Stomach smooth muscle (tissue), 2 donors: ENCODE results near the gene ZNF841.
A peak's percentile ranks its signal among the peaks of the same experiment; 100 is the strongest.
"Not testable (repeated sequence)": the region's sequence is repeated elsewhere in the genome, so short reads cannot be mapped to it uniquely, and the experiment has no call there.

Experiments
- H3K27ac ChIP-seq: one replicate; pipeline ENCODE4 v1.7.0; 2013; ENCODE audit warnings: mild to moderate bottlenecking, low read length, inconsistent platforms
- H3K27me3 ChIP-seq, 2 donors: one replicate each; pipeline ENCODE4 v1.7.0; 2013; ENCODE audit warnings: low read length in 2 of 2; ENCODE audit not compliant: insufficient read depth in 2 of 2, control insufficient read depth in 1 of 2
- H3K36me3 ChIP-seq, 2 donors: one replicate each; pipeline ENCODE4 v1.7.0; 2013; ENCODE audit warnings: low read length in 2 of 2; ENCODE audit not compliant: control insufficient read depth in 2 of 2, insufficient read depth in 2 of 2
- H3K4me1 ChIP-seq: one replicate; pipeline ENCODE4 v1.7.0; 2013; ENCODE audit warnings: low read length; ENCODE audit not compliant: control insufficient read depth, insufficient read depth
- H3K4me3 ChIP-seq, 2 donors: one replicate each; pipeline ENCODE4 v1.7.0; 2013; ENCODE audit warnings: low read length in 2 of 2
- H3K9ac ChIP-seq, 2 donors: one replicate each; pipeline ENCODE4 v1.7.0; 2013; ENCODE audit warnings: low read length in 2 of 2, mild to moderate bottlenecking in 1 of 2
- H3K9me3 ChIP-seq, 2 donors: one replicate each; pipeline ENCODE4 v1.7.0; 2013; ENCODE audit warnings: low read length in 2 of 2; ENCODE audit not compliant: control insufficient read depth in 2 of 2
- donor health status: healthy.
- donor health status: Pancreatic carcinoma.

The ZNF841 gene

DNA sequence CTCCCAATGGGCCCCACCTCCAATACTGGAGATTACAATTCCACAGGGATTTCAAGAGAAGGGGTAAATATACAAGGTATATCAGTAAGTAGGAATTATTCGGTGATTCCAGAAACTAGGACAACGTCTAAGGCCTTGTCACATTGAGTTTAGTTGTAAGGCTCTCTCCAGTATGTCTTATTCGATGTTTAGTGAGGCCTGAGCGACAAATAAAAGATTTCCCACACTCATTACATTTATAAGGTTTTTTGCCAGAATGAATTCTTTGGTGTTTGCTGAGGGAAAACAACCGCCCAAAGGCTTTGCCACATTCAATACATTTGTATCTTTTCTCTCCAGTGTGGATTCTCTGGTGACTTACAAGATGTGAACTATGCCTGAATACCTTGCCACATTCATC, 19.1 kb upstream of the ZNF841 start:
- peak overlapping the region in 1 of 2 donors; percentile 60 for H3K4me3 ChIP-seq
- no peaks in the 10 kb centered on the region for H3K4me1 ChIP-seq
- no peak overlapping the region for H3K27ac ChIP-seq
- peaks cover 24 to 36% of the 10 kb centered on the region in 2 donors for H3K36me3 ChIP-seq
- no peak overlapping the region for H3K9ac ChIP-seq
- H3K27me3 ChIP-seq = no peaks in the 10 kb centered on the region
- peaks cover 38 to 68% of the 10 kb centered on the region in 2 donors for H3K9me3 ChIP-seq

DNA sequence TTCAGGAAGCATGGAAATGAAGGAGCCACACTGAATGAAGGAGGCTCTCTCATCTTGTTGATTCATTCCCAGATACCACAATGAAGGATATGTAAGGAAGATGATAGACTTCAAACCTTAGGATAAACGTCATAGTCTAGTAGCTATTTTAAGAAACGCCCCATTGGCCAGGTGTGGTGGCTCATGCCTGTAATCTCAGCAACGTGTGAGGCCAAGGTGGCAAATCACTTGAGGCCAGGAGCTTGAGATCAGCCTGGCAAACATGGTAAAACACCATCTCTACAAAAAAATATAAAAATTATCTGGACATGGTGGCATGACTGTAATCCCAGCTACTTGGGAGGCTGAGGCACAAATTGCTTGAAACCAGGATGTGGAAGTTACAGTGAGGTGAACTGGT, 17.1 kb upstream of the ZNF841 start:
- H3K9me3 ChIP-seq = peaks cover 31 to 49% of the 10 kb centered on the region in 2 donors
- H3K36me3 ChIP-seq = peaks cover 15 to 19% of the 10 kb centered on the region in 2 donors
- H3K4me3 ChIP-seq = no peak overlapping the region

DNA sequence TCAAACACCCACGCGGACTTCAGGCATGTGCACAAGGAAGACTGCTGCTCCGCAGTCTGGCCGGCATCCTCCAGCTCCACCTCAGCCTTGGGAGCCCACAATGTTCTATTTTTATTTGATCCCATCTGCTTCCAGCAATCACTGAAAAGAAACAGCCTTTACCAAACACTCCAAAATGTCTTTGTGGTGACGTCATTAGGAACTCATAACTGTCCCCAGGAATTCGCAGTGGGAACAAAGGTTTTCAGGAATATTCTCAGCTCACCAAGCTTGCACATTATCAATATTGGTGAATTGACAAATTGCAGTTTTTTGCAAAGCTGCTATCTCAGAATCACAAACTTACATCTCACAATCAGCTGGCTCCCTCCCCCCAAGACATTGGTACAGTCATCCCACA, 15.2 kb upstream of the ZNF841 start:
- Histone ChIP-seq H3K36me3 (peaks cover 6 to 8% of the 10 kb centered on the region in 2 donors), H3K4me3 (no peak overlapping the region), H3K9ac (no peak overlapping the region), H3K9me3 (peaks cover 22 to 42% of the 10 kb centered on the region in 2 donors), H3K27ac (no peak overlapping the region), H3K4me1 (no peaks in the 10 kb centered on the region), H3K27me3 (no peaks in the 10 kb centered on the region)

More for the DNA sequence above, 17.1 kb upstream of the ZNF841 start:
- H3K4me1 ChIP-seq = no peaks in the 10 kb centered on the region
- H3K9ac ChIP-seq = no peak overlapping the region
- no peaks in the 10 kb centered on the region for H3K27me3 ChIP-seq
- no peak overlapping the region for H3K27ac ChIP-seq

DNA sequence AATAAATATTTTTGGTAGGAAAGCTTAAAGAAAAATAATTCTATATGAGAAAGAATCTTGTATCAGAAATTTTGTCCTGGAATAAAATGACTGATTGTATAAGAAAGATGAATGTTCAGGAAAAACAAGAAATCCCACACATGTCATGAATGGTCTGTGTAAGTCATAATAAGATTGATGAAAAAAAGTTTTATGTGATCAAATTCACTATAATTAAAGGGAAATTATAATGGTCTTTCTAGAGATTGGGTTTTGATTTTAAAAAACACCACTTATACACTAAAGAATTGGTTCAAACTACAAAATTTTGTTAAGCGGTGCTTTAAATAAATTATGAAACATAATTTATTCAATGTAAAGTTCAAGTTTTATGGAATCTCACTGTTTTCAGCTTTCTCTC, 7.2 kb upstream of the ZNF841 start:
- H3K36me3 ChIP-seq = no peaks in the 10 kb centered on the region
- H3K27me3 ChIP-seq = no peaks in the 10 kb centered on the region
- H3K4me3 ChIP-seq = no peak overlapping the region
- no peak overlapping the region for H3K27ac ChIP-seq
- no peaks in the 10 kb centered on the region for H3K4me1 ChIP-seq
- H3K9ac ChIP-seq = no peak overlapping the region
- peaks cover 0 to 2% of the 10 kb centered on the region in 2 donors for H3K9me3 ChIP-seq

DNA sequence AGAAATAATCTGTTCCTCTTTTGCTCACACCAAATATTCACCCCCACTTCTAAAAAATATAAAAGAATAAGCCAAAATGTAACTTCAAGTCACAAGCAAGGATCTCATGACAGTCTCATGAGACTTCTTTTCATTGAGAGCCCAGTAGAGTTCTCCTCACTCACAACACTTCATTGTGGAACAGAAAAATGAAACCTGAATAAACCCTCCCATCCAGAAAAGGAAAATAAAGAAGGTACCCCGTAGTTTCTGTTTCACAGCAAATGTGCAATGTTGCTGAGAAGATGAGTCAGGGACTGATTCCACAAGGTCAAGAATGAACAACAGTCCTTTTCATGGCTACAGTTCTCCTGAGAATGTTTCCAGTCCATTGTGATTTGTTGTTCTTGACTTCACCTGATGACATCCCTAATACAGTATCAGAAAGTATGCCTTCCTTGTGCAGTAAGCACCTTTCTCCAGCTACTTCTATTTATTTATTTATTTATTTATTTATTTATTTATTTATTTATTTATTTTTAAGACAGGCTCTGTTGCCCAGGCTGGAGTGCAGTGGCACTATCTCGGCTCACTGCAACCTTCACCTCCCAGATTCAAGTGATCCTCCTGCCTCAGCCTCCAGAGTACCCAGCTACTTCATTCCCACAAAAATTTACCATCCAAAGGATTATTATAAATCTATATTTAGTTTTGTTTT, 6.4 kb upstream of the ZNF841 start:
- Histone ChIP-seq H3K9me3 (peaks cover 5 to 8% of the 10 kb centered on the region in 2 donors), H3K4me3 (no peak overlapping the region), H3K9ac (no peak overlapping the region), H3K27ac (no peak overlapping the region), H3K4me1 (no peaks in the 10 kb centered on the region), H3K27me3 (no peaks in the 10 kb centered on the region), H3K36me3 (no peaks in the 10 kb centered on the region)

DNA sequence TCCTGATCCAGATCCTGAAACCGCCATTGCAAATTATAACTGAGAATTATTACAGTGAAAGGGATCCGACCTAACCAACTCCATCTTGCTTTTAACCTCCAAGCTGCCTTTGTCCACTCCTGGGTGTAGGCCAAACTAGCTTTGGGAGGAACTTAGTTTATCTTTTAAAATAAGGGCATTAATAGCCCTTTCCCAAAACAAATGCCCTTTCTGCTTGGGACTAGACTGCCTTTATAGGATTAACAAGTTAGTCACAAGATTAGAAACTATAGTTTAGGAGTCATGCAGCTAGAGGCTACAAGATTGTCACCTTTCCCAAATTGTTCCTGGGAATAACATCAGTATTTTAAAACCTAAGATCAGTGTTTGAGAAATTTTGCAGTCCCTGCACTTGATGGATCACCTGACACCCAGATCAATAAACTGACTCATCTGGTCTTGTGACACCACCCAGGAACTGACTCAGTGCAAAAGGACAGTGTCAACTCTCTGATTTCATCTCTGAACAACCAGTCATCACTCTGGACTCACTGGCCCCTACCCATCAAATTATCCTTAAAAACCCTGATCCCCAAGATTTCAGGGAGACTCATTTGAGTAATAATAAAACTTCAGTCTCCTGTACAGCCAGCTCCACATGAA, 4.1 kb upstream of the ZNF841 start:
- H3K4me1 ChIP-seq = peaks cover 2% of the 10 kb centered on the region
- peaks cover 5 to 6% of the 10 kb centered on the region in 2 donors for H3K9me3 ChIP-seq

DNA sequence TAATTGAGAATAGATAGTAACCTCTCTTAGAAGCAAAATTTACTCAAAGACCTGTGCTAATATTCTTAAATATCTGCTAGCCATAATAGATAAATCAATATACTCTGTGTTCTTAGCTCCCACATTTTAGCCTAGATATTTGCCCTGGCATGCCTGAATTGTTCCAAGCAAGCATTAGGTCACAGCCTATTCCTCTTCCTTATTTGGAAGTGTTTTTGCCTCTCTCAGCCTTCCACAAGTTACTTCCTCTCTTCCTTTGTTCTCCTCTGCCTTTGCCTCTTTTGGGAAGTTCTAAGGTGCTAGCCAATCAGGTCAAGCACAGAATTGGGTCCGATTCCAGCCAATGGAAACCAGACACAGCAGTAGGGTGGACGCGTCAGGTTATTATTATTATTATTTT, 851 bp upstream of the ZNF841 start:
- H3K27ac ChIP-seq = peak overlapping the region; percentile 70

More for the DNA sequence above, 4.1 kb upstream of the ZNF841 start:
- no peak overlapping the region for H3K9ac ChIP-seq
- no peaks in the 10 kb centered on the region for H3K36me3 ChIP-seq
- no peak overlapping the region for H3K27ac ChIP-seq
- H3K4me3 ChIP-seq = no peak overlapping the region
- no peaks in the 10 kb centered on the region for H3K27me3 ChIP-seq

DNA sequence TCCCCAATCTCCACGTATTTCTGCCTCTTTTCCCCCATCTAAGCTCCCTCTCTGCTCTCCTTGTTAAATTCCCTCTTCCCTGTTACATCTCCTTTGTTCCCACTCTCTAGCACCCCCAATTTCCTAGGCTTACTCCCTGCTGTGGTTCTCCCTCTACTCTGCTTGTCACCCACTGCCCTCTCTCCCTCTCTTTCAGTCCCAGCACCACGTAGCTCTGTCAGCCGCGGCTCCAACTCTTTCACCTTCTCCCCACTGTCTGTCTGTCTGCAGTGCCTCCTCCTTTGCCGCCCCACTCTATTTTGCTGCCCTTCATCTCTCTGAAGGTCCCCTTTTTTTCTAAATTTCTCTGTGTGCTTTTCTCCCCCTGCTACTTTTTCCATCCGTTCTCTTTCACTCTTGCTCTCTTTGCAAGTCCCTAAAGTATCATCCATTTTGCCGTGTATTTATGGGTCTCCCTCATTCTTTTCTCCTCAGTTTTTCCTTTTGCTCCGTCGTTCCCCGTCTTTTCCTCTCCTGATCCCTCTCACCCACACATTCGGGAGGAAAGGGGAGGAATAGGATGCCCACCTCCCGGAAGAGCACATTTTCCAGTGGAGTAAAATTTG, 937 bp downstream of the ZNF841 start:
- peaks cover 16% of the 10 kb centered on the region for H3K4me1 ChIP-seq
- H3K9ac ChIP-seq = peak overlapping the region; percentile 85 to 98
- peaks cover 0 to 8% of the 10 kb centered on the region in 2 donors for H3K36me3 ChIP-seq
- H3K4me3 ChIP-seq = peak overlapping the region; percentile 95 to 99
- peaks cover 5 to 6% of the 10 kb centered on the region in 2 donors for H3K9me3 ChIP-seq
- H3K27me3 ChIP-seq = no peaks in the 10 kb centered on the region
- H3K27ac ChIP-seq = peak overlapping the region; percentile 76

More for the DNA sequence above, 851 bp upstream of the ZNF841 start:
- H3K9ac ChIP-seq, H3K9me3 ChIP-seq, H3K36me3 ChIP-seq, H3K27me3 ChIP-seq: not testable (repeated sequence)
- Histone ChIP-seq H3K4me3 (peak overlapping the region; percentile 42 to 58), H3K4me1 (peaks cover 16% of the 10 kb centered on the region)

DNA sequence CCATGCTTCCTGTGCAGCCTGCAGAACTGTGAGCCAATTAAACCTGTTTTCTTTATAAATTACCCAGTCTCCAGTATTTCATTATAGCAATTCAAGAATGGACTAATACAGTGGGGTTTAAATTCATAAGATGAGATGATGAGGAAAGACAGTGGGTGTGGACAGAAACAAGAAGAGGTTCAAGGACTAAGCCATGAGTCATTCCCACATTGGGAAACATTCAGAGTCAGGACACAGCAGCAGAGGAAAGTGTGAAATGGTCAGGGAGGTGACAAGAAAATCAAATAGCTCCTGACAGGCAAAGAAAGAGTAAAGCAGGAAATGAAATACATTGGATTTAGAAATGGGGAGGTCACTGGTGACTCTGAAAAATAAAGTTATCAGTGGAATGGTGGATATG, 9.1 kb downstream of the ZNF841 start:
- Histone ChIP-seq H3K9ac (no peak overlapping the region), H3K27ac (no peak overlapping the region), H3K4me3 (no peak overlapping the region), H3K9me3 (no peaks in the 10 kb centered on the region), H3K27me3 (no peaks in the 10 kb centered on the region), H3K36me3 (peaks cover 20 to 40% of the 10 kb centered on the region in 2 donors), H3K4me1 (no peaks in the 10 kb centered on the region)

DNA sequence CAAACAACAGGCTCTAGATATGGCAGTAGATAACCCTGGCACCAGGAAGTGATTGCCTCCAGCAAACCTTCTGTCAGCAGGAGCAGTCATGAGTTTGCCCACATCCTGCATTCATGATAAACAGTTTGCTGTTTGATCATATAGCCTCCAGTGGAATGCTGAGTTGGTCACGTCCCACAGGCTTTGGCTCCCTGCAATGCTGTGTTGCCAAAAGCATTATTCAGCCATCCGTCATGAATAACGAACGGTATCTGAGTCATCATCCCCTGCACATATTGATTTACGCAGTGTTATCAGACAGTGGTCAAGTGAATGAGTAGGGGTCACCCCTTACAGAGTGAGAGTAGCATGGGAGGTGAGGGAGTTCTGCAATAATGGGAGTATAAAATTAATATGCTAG, 25.1 kb downstream of the ZNF841 start:
- Histone ChIP-seq H3K27me3 (no peaks in the 10 kb centered on the region), H3K36me3 (peaks cover 46 to 54% of the 10 kb centered on the region in 2 donors), H3K4me1 (no peaks in the 10 kb centered on the region), H3K9me3 (peaks cover 15% of the 10 kb centered on the region in 2 donors), H3K4me3 (no peak overlapping the region), H3K27ac (no peak overlapping the region), H3K9ac (no peak overlapping the region)
